NCI-H748 (cell line): ENCODE results near the gene ZNF831.

Experiments used
- DNase-seq: peaks from one replicate; lab custom pipeline; 2025; ENCODE audit not compliant: unreplicated experiment; lab: John Stamatoyannopoulos, UW

ZNF831 gene

DNA sequence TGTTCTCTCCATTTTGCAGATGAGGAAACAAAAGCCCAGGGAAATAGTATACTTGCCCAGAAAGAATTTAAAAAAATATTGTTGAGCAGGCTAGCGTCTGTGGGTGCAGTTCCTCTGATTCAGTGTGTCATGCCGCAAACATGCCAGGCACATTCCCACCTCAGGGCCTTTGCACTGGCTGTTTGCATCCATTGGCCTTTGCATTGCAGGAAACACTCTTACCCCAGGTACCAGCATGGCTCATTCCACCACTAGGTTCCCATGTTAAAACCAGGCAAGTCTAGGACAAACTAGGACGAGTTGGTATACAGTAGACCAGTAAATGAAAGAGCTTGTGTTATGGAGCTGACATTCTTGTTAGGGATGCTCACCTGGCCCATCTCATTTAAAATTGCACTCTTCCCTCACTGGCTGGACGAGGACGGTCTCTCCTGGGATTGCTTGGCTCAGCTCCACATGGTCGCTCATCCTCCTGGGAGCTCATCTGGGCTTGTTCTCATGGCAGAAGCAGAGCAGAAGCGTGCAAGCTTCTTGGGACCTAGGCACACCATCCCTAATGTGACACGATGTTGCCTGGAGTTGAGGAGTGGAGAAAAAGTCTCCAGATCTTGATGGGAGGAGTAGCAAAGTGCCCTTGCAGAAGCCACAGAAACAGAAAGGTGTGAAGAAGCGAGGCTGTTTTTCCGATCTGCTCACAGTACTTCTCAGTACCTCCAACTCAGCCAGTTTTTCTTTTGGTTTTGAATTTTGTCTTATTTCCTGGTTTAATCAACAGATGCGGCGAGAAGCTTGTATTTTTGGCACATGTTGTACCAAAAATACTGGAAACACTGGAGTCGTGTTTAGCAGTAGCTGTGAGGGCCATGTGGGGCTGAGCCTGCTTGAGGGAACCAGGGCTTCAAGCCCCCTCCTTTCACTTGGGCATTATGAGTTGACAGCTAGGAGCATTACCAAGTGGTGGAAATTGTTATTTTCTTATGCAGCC lies 13.9 kb downstream of the ZNF831 start:
- no peak for DNase-seq

- no peak for DNase-seq
Observed at GRCh38 chr20:59178983-59179595, 15.5 kb downstream of the ZNF831 start.

- DNase-seq = no peak
Observed at GRCh38 chr20:59179988-59180387, 16.4 kb downstream of the ZNF831 start.

DNA sequence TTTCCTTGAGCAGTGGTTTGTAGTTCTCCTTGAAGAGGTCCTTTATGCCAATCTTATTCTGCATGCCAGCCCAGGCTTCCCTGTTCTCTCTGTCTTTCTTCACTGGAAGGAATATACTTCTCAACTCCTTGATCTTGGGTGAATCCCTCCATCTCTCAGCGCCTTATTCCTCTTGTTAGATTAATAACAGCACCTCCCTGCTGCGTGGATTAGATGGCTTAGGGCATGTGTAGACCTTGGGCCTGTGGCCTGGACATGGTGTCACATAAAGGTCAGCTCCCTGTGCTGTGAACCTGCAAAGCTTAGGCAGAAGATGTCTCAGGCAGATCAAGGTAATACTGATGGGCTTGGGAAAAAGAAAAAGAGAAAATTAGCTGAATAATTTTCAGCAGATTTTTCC lies 18.3 kb downstream of the ZNF831 start:
- DNase-seq = no peak

GRCh38 chr20:59182401-59183044 lies 18.9 kb downstream of the ZNF831 start:
- no peak for DNase-seq

DNA sequence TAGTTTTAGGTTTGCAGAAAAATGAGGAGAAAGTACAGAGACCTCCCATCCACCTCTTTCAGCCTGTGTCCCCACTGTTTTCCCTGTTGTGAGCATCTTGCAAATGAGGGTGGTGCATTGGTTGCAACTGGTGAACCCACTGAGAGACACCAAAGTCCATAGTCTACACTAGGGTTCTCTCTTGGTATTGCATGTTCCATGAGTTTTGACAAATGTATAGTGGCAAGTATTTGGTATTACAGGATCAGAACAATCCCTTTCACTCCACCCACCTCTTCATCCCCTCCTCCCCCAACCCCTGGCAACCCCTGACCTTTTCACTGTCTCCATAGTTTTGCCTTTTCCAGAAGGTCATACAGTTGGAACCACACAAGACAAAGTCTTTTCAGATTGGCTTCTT lies 20.1 kb downstream of the ZNF831 start:
- no peak for DNase-seq

DNA sequence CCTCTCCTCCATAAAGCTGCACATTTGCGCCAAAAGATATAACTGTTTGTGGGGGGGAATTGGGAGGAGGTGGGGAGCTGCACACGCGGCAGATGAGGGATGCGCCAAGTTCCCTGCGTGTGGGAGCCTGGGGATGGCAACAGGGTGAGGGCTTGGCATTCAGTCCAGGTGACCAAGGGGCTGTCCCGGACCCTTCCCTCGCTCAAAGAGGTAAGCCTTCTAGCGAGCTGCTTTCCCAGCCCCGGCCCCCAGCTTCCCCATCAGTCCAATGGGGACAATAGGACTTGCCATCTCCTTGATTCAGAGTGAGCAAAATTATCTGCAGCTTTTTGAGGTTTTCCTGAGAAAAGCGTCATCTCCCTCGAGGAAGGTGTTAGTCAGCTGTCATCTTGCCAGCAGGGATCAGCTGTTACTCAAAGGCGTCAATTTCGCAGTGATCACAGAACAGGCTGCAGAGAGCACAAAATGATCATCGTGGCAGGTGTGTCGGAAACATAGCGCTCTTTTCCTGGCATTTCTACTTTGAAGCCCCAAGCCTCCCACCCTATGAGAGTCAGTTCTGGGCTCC lies 21.3 kb downstream of the ZNF831 start:
- no peak for DNase-seq

DNA sequence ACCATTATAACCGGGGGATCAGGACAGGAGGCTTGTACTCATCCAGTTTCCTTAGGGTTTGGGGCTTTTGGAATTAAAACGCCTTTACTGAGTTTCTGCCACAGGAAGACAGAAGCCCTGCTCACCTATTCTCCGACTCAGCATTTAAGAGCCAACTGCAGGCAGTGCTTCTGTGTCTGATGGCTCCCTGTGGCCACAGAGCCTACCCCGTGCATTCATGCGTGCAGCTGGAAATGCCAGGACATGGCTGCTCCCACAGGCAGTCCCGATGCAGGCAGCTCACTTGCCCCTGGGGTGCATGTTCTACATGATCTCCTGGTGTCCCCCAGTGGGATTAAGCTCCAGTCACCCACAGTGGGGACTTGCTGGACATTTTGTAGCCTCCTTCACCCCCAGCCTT lies 22.2 kb downstream of the ZNF831 start:
- DNase-seq = no peak

DNA sequence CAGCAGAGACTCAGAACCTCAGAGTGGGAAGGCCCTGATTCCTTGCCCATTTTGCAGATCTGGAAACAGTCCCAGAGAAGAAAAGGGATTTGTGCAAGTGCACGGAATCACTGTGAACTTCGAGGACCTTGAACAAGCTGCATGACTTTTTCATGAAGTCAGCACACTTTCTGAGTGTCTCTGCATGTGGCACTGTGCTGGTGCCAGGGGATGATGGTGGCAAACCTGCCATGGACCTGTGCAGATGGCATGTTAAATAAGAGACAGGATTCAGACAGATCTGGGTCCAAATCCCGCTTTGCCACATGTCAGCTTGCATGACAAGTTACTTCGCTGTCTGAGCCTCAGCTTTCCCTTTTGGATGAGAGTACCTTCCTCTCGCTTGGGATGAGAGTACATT lies 26.8 kb downstream of the ZNF831 start:
- no peak for DNase-seq

DNA sequence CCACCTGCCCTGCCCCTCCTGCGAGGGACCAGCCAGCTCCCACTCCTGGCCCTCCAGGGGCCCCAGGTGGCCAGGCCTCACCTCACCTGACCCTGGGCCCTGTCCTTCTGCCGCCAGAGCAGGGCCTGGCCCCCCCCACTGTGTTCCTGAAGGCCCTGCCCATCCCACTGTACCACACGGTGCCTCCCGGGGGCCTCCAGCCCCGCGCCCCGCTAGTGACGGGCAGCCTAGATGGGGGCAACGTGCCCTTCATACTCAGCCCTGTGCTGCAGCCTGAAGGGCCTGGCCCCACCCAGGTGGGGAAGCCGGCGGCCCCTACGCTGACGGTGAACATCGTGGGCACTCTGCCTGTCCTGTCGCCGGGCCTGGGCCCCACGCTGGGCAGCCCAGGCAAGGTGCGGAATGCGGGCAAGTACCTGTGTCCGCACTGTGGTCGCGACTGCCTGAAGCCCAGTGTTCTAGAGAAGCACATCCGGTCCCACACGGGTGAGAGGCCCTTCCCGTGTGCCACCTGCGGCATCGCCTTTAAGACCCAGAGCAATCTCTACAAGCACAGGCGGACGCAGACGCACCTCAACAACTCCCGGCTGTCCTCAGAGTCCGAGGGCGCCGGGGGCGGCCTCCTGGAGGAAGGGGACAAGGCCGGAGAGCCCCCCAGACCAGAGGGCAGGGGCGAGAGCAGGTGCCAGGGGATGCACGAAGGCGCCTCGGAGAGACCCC lies 27.6 kb downstream of the ZNF831 start:
- no peak for DNase-seq

GRCh38 chr20:59191756-59192532 lies 28.3 kb downstream of the ZNF831 start:
- no peak for DNase-seq

DNA sequence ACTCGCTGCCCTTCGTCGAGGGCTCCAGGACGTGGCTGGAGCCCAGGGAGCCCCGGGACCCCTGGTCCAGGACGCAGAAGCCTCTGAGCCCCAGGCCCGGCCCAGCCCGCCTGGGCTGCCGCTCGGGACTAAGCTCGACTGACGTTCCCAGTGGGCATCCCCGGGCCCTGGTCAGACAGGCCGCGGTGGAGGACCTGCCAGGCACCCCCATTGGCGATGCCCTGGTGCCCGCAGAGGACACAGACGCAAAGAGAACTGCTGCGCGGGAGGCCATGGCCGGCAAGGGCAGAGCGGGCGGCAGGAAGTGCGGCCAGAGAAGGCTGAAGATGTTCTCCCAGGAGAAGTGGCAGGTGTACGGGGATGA lies 28.9 kb downstream of the ZNF831 start:
- DNase-seq = no peak

DNA sequence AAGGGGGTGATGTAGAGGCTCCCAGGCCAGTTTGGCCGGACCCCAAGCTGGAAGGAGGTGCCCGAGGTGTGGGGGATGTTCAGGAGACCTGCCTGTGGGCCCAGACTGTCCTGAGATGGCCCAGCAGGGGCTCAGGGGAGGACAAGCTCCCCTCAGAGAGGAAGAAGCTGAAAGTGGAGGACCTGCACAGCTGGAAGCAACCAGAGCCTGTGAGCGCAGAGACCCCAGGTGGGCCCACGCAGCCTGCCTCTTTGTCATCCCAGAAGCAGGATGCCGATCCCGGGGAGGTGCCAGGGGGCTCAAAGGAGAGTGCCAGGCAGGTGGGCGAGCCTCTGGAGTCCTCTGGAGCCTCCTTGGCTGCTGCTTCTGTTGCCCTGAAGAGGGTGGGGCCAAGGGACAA lies 29.7 kb downstream of the ZNF831 start:
- no peak for DNase-seq

- DNase-seq = no peak
Observed at GRCh38 chr20:59194023-59194935, 30.7 kb downstream of the ZNF831 start.

GRCh38 chr20:59195316-59195993 lies 31.8 kb downstream of the ZNF831 start:
- no peak for DNase-seq

- DNase-seq = no peak
Observed at GRCh38 chr20:59204165-59204894, 40.7 kb downstream of the ZNF831 start.

DNA sequence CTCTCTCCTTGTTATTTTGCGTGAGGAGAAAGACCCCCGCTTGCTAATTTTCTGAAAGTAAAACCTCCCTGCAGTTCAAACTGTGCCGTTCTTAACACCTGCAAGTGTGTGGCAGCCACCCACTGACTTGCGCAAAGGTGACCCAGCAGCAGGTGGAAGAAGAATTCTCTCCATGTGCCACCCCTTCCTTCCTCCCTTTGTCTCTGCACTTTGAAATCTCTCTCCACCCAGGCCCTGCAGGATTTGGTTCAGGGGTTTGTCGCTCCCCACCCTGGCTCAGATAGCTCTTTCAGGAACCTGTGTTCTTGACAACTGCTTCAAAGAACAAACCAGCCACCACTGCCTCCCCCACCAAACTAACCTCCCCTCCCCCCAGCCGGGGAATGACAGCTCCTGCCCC lies 41.4 kb downstream of the ZNF831 start:
- DNase-seq = no peak

GRCh38 chr20:59207235-59207634 lies 43.6 kb downstream of the ZNF831 start:
- DNase-seq = no peak
